NCI-H226 (cell line): Measurements from ENCODE around the gene CFAP410.
A peak's percentile ranks its signal among the peaks of the same experiment; 100 is the strongest.
"Not testable (repeated sequence)": the region's sequence is repeated elsewhere in the genome, so short reads cannot be mapped to it uniquely, and the experiment has no call there.

Experiments
- DNase-seq: peaks from one replicate; pipeline ENCODE4 v3.0.0-alpha.2; 2015

The CFAP410 gene

DNA sequence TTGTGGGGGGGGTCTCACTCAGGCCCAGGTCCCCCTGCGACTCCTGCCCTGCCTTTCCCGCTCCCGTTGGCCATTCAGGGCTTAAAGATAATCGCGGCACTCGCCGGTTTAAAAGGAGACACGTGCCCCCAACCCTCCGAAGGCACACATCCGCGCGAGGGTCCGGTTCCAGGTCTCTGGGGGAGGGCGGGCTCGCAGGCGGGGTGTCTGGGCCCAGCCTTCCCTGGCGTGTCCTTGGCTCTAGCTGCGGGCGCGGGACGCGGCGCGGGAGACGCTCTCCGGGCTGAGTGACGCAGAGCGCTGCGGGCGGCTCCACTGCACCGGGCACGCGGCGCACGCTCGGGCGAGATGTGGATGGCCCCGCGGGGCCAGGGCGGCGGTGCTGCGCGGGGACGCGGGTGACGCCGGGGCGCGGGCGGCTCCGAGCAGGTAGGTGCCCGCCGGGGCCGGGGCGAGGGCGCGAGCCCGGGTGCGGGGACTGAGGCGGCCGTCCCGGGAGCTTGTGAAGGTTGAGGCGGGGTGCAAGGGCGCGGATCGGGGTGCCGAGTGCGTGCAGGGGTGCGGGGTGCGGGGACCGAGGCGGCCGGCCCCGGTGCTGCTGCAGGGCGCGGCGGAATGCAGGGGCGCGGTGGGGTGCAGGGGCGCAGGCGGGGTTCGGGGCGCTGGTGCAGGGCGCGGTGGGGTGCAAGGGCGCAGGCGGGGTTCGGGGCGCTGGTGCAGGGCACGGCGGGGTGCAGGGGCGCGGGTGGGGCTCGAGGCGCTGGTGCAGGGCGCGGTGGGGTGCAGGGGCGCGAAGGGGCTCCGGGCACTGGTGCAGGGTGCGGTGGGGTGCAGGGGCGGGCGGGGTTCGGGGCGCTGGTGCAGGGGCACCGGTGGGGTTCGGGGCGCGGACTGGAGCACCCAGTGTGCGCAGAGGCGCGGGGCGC, 10.9 kb upstream of the CFAP410 start:
- DNase-seq: no peak

- DNase-seq: no peak
Measured at GRCh38 chr21:44349416-44349846, 10.2 kb upstream of the CFAP410 start.

DNA sequence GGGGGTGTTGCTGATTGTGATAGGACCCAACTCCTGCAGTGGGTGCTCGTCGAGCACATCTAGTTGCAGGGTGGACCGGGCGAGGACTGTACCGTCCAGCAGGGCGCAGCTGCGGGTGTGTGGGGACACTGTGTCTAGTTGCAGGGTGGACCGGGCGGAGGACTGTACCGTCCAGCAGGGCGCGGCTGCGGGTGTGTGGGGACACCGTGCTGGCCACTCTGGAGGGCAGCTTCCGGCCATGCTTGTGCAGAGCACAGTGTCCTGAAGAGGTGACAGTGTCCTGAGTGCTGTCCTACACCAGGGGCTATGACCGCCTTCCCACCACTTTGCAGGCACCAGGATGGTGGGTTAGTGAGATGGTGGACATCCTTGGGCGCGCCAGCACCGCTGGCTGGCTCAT, 9.7 kb upstream of the CFAP410 start:
- no peak for DNase-seq

GRCh38 chr21:44347911-44348451, 8.8 kb upstream of the CFAP410 start:
- DNase-seq: no peak

DNA sequence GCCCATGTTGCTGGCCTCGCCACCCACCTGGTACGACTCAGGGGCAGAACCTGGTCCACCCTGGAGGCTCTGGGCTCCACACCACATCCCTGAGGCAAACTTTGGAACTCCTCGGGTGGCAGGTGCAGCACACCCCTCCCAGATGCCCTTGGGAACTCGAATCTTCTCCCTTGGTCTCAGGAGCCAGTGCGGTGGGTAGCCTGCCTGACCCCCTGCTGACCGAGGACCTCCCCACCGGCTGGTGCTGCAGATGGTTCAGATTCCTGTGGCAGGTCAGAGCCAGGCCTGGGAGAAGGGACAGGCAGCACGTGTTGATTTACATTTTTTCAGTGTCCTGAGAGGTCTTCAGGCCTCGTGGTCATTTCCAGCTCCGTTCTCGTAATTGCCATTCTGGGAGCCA, 6.3 kb upstream of the CFAP410 start:
- no peak for DNase-seq

- DNase-seq: no peak
Measured at GRCh38 chr21:44344541-44345183, 5.5 kb upstream of the CFAP410 start.

GRCh38 chr21:44342981-44343380, 3.8 kb upstream of the CFAP410 start:
- not testable (repeated sequence) for DNase-seq

DNA sequence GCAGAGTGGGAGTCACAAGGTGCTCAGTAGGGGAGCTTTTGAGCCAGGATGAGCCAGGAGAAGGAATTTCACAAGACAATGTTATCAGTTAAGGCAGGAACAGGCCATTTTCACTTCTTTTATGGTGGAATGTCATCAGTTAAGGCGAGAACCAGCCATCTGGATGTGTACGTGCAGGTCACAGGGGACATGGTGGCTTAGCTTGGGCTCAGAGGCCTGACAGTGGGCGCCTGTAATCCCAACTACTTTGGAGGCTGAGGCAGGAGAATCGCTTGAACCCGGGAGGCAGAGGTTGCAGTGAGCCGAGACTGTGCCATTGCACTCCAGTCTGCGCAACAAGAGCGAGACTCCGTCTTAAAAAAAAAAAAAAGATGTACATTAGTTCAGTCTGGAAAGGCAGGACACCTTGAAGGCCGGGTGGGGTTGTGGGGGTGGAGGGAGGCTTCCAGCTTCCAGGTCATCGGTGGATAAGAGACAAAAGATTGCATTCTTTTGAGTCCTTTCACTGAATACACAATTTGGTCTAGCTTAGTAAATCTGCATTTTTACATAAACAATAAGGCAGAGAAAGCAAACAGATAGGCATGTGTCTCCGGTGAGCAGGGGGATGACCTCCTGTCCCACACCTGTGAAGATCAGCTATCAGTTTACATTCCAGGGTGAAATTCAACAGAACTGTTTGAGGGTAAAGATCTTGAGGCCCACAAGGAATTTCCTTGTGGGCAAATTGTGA, 2.7 kb upstream of the CFAP410 start:
- DNase-seq: not testable (repeated sequence)

GRCh38 chr21:44337941-44338895, 972 bp downstream of the CFAP410 start:
- peak; percentile 31 for DNase-seq

GRCh38 chr21:44337449-44337848, 1.7 kb downstream of the CFAP410 start:
- DNase-seq: no peak

GRCh38 chr21:44335266-44336059, 3.7 kb downstream of the CFAP410 start:
- DNase-seq: no peak

DNA sequence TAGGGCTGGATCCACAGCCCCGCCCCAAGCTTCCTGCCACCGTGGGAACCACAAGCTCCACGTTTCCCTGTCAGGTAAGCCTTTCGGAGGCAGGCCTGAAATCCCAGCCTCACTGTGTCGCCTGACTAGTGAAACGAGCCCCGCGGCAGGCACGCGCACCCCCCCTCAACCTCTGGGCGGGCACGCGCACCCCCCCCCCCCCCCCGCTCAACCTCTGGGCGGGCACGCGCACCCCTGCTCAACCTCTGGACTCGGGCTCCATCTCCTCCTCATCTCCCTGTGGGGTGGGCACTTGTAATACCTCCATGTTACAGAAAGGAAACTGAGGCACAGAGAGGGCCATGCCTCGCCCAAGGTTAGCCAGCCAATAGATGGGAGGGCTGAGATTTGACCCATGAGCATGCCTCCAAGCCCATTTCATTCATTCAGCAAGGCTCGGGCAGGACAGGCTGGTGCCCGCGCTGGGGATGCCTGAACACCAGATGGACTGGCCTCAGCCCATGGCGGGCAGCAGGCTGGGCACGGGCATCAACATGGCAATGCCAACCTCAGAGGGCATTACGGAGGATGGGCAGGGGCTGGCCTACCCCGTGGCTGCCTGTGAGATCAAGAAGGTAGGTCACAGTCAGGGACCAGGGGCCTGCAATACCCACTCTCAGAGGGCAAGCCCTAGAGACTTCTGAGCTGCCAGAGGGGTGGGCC, 4.7 kb downstream of the CFAP410 start:
- DNase-seq: no peak

DNA sequence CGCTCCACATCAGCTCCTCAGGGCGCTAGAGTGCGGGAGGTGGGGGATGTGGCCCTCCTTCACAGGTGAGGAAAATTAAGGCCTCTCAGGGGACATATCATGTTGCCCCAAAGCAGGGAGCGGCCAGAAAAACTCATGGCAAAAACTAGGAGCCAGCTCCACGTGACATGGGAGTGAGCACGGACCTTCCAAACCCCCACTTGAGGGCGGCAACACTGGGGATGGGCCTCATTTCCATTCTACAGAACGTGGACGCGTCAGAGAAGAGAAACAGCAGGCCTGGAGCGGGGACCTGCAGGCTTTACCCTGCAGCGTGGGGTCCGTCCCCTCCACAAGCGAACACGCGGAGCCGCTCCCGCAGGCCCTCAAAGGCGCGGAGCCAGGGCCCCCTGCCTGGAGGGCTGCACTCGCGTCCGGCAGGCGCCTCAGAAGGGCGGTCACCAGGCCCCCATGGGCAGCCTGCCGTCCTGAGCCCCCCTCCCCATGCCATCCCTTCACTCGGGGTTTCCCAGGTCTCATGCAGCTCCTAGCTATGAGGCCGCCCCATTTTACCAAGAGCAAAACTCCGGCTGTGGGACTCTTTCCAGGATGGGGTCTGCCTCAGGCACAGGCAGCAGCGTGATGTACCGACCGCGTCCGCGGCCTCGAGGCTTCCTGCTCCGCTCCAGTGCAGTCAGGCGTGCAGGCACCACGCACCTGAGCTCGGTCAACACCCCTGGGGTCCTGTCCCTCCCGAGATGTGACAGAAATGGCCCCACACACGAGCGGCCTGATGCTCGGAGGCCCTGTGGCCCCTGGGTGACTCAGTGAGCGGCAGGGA, 5.5 kb downstream of the CFAP410 start:
- no peak for DNase-seq

DNA sequence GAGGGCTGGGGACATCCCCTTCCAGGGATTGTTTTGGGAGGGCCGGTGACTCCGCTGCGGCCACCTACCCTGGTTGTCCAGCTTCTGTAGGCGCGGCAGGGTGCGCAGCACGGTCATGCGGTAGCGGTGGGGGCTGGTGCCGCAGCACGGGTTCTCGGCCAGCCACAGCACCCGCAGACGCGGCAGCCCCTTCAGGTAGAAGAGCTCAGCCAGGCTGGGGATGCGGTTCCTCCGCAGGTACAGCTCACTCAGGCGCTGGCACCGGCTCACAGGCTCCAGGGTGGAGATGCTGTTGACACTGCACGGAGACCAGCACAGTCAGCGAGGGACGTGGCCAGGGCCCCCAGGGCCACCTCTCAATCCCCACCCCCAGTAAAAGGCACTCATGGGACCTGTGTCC, 6.2 kb downstream of the CFAP410 start:
- no peak for DNase-seq

GRCh38 chr21:44332383-44332782, 6.8 kb downstream of the CFAP410 start:
- no peak for DNase-seq

GRCh38 chr21:44331650-44332307, 7.4 kb downstream of the CFAP410 start:
- no peak for DNase-seq

DNA sequence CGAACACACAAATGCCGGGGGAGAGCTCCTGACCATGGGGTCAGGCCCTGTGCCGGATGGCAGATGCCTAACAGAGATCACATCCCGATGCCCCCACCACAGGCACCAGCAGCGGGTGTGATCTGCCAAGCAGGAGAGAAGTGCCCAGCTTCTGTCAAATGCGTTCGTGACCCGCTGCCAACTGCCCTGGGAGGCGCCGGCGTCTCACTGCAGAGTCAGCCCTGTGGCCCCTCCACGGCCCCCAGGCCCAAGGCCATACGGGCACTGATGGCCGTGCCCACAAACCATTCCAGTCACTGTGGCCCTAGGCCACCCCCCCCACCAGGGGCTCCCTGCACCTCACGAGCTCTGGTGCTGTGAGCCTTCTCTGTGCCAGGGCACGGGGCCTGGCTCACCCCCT, 8.0 kb downstream of the CFAP410 start:
- DNase-seq: no peak

- DNase-seq: no peak
Measured at GRCh38 chr21:44330698-44331097, 8.5 kb downstream of the CFAP410 start.
